HG02798 (cell line): ENCODE data around the gene C6orf47.

Experiments used
- ATAC-seq: cut with Tn5 transposase; IDR thresholded peaks from one replicate; pipeline ENCODE4 v1.9.1; 2021; ENCODE audit warnings: mild to moderate bottlenecking; ENCODE audit not compliant: unreplicated experiment, poor library complexity

Gene C6orf47

GRCh38 chr6:31689249-31690110, 28.9 kb upstream of the C6orf47 start:
- no peak for ATAC-seq

GRCh38 chr6:31687860-31688693, 27.5 kb upstream of the C6orf47 start:
- no peak for ATAC-seq

GRCh38 chr6:31687321-31687720, 26.7 kb upstream of the C6orf47 start:
- no peak for ATAC-seq

- no peak for ATAC-seq
Measured at GRCh38 chr6:31686483-31686882, 25.9 kb upstream of the C6orf47 start.

- ATAC-seq = no peak
Measured at GRCh38 chr6:31683591-31683990, 23.0 kb upstream of the C6orf47 start.

GRCh38 chr6:31681135-31681671, 20.6 kb upstream of the C6orf47 start:
- ATAC-seq = peak; percentile 33

- peak; percentile 54 for ATAC-seq
Measured at GRCh38 chr6:31680226-31681134, 19.9 kb upstream of the C6orf47 start, which contains the start of gene LY6G5C. TSS of gene LY6G5C (minus strand) at chr6:31681067. CDS start at chr6:31680373, 694 bp downstream.

GRCh38 chr6:31677955-31678354, 17.4 kb upstream of the C6orf47 start:
- no peak for ATAC-seq

- no peak for ATAC-seq
Measured at GRCh38 chr6:31676904-31677303, 16.3 kb upstream of the C6orf47 start.

- ATAC-seq = no peak
Measured at GRCh38 chr6:31676322-31676903, 15.8 kb upstream of the C6orf47 start.

GRCh38 chr6:31669676-31670075, 9.1 kb upstream of the C6orf47 start, which contains the start of gene LY6G5B:
TSS of gene LY6G5B (plus strand) at chr6:31669976. CDS start at chr6:31670951, 975 bp downstream.
- ATAC-seq = no peak

- no peak for ATAC-seq
Measured at GRCh38 chr6:31666337-31666965, 5.9 kb upstream of the C6orf47 start.

GRCh38 chr6:31665501-31666336, 5.1 kb upstream of the C6orf47 start, which contains the start of gene CSNK2B:
TSS of gene CSNK2B (plus strand) at chr6:31666080. CDS start at chr6:31666832, 752 bp downstream.
- ATAC-seq = peak; percentile 85

- peak; percentile 33 for ATAC-seq
Measured at GRCh38 chr6:31664790-31665500, 4.4 kb upstream of the C6orf47 start, which contains the start of gene GPANK1. TSS of gene GPANK1 (minus strand) at chr6:31664997. CDS start at chr6:31664478, 519 bp downstream.

- no peak for ATAC-seq
Measured at GRCh38 chr6:31663961-31664789, 3.6 kb upstream of the C6orf47 start.
